IPS-11a (cell line): ENCODE results near the gene FAM131A.

ENCODE experiments used
- H3K4me3 ChIP-seq: one replicate; pipeline ENCODE4 v1.5.1; 2013; ENCODE audit warnings: low read depth, low read length, control low read depth

FAM131A gene

GRCh38 chr3:184375747-184376461 lies 38.5 kb downstream of the FAM131A start:
- no peak overlapping the region for H3K4me3 ChIP-seq

- no peak overlapping the region for H3K4me3 ChIP-seq
These were observed 40.0 kb downstream of the FAM131A start for GRCh38 chr3:184377374-184377773.

GRCh38 chr3:184377882-184378445 lies 40.6 kb downstream of the FAM131A start, which contains the start of gene THPO:
TSS of gene THPO (minus strand) at chr3:184378207. CDS start at chr3:184376259, 1,948 bp downstream.
- no peak within 1 kb of the TSS for H3K4me3 ChIP-seq

- no peak overlapping the region for H3K4me3 ChIP-seq
These were observed 41.4 kb downstream of the FAM131A start for GRCh38 chr3:184378651-184379357.

- peak within 1 kb of the TSS; percentile 47 for H3K4me3 ChIP-seq
These were observed 42.2 kb downstream of the FAM131A start, which contains the start of gene CHRD for GRCh38 chr3:184379358-184380184. TSS of gene CHRD (plus strand) at chr3:184380054. CDS start at chr3:184380319, 265 bp downstream.

GRCh38 chr3:184380185-184380626 lies 42.8 kb downstream of the FAM131A start:
- H3K4me3 ChIP-seq: peak overlapping the region; percentile 47

- H3K4me3 ChIP-seq: peak overlapping the region; percentile 47
These were observed 43.3 kb downstream of the FAM131A start for GRCh38 chr3:184380627-184381260.

GRCh38 chr3:184381261-184382224 lies 44.1 kb downstream of the FAM131A start:
- H3K4me3 ChIP-seq: no peak overlapping the region

GRCh38 chr3:184382326-184383032 lies 45.1 kb downstream of the FAM131A start:
- no peak overlapping the region for H3K4me3 ChIP-seq

- H3K4me3 ChIP-seq: no peak overlapping the region
These were observed 45.8 kb downstream of the FAM131A start for GRCh38 chr3:184383033-184383740.

GRCh38 chr3:184384342-184384741 lies 46.9 kb downstream of the FAM131A start:
- H3K4me3 ChIP-seq: no peak overlapping the region

- no peak overlapping the region for H3K4me3 ChIP-seq
These were observed 47.5 kb downstream of the FAM131A start for GRCh38 chr3:184384856-184385422.

- no peak overlapping the region for H3K4me3 ChIP-seq
These were observed 48.8 kb downstream of the FAM131A start for GRCh38 chr3:184386047-184386806.

- no peak overlapping the region for H3K4me3 ChIP-seq
These were observed 49.8 kb downstream of the FAM131A start for GRCh38 chr3:184387174-184387714.

GRCh38 chr3:184388164-184388935 lies 51.0 kb downstream of the FAM131A start:
- no peak overlapping the region for H3K4me3 ChIP-seq

- H3K4me3 ChIP-seq: no peak overlapping the region
These were observed 51.5 kb downstream of the FAM131A start for GRCh38 chr3:184388936-184389230.
